ENCODE results near the gene IL1R2. TPM values are rescaled to one million over a fixed set of nuclear protein-coding genes. Genes with fewer than 3 reads are reported as not detected.

The IL1R2 gene
- total RNA-seq, 2 donors from 2014 or later = 0.73 TPM; not detected in 1

DNA sequence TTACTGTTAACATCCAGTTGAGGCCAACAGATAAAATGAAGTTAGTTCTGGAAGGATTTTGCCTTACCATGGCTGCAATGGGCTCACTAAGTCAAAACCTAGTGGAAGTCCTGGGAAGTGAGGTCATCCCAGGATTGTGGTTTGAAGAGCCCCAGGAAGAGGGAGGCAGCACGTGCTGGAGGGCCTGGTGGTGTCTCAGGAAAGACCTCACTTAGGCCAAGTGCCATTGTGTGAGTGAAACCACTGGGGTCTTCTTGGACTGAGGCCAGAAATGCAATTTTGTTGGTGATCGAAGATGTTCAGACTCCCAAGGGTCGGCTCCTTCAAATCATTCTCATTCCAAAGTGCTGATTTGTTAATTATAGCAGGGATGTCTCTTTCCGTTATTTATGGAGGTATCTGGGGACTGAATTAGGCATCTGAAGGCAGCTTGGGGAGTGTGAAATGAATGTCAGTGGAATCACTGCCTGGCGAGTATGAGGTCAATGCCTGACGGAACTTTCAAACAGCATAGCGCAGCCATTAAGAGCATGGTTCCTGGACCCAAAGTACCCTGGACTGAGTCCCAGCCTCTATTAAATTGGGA lies 60.0 kb downstream of the IL1R2 start:
- no peak overlapping the region for H3K4me3 ChIP-seq (ENCODE audit: low read length)
- no peaks in the 10 kb centered on the region for H3K9me3 Mint-ChIP-seq
- no peaks in the 10 kb centered on the region for H3K27me3 ChIP-seq (ENCODE audit: control insufficient read depth, insufficient read depth, low read length, poor library complexity, severe bottlenecking)
- no peak for DNase-seq
- no peak overlapping the region for H3K27ac Mint-ChIP-seq
- no peak overlapping the region for H3K4me3 Mint-ChIP-seq
- H3K36me3 Mint-ChIP-seq (ENCODE audit: low read depth) = no peaks in the 10 kb centered on the region
- no peaks in the 10 kb centered on the region for H3K4me1 ChIP-seq (ENCODE audit: control insufficient read depth, insufficient read depth, low read length)
- no peak overlapping the region for H3K9ac ChIP-seq (ENCODE audit: extremely low read depth, low read length, poor library complexity, severe bottlenecking)
- no peaks in the 10 kb centered on the region for H3K4me1 Mint-ChIP-seq
- no peaks in the 10 kb centered on the region for H3K36me3 ChIP-seq (ENCODE audit: control insufficient read depth, insufficient read depth, low read length)
- no peak overlapping the region for H3K27ac ChIP-seq (ENCODE audit: low read depth, low read length)
- WGBS, 2 experiments (ENCODE audit: insufficient coverage in 1 of 2, insufficient read length in 1 of 2) = 83 to 93% methylated on average over 5 to 7 of the region's 7 CpGs
- no peaks in the 10 kb centered on the region for H3K27me3 Mint-ChIP-seq (ENCODE audit: insufficient read depth)
- TF ChIP-seq, protein P1, sequence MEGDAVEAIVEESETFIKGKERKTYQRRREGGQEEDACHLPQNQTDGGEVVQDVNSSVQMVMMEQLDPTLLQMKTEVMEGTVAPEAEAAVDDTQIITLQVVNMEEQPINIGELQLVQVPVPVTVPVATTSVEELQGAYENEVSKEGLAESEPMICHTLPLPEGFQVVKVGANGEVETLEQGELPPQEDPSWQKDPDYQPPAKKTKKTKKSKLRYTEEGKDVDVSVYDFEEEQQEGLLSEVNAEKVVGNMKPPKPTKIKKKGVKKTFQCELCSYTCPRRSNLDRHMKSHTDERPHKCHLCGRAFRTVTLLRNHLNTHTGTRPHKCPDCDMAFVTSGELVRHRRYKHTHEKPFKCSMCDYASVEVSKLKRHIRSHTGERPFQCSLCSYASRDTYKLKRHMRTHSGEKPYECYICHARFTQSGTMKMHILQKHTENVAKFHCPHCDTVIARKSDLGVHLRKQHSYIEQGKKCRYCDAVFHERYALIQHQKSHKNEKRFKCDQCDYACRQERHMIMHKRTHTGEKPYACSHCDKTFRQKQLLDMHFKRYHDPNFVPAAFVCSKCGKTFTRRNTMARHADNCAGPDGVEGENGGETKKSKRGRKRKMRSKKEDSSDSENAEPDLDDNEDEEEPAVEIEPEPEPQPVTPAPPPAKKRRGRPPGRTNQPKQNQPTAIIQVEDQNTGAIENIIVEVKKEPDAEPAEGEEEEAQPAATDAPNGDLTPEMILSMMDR (conservative IDR thresholded peaks at IDR 0.05) = no peak
- H3K9me3 ChIP-seq (ENCODE audit: control insufficient read depth, low read length) = no peaks in the 10 kb centered on the region

DNA sequence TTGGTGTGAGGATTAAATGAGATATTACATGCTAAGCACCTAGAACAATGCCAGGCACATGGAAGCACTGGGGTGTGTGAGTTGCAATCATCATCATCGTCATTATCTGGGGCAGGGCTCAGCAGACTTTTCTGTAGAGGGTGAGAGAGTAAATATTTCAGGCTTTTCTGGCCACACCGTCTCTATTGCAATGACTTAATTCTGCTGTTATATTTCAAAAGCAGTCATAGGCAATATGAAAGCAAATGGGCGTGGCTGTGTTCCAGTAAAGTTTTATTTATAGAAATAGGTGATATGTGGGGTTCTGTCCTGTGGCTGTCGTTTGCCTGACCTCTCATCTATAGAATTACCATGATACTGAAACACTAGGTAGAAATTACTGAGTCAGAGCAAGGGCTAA lies 60.6 kb downstream of the IL1R2 start:
- H3K27ac ChIP-seq (ENCODE audit: low read depth, low read length) = no peak overlapping the region
- H3K4me1 ChIP-seq (ENCODE audit: control insufficient read depth, insufficient read depth, low read length) = no peaks in the 10 kb centered on the region
- WGBS, 2 experiments (ENCODE audit: insufficient coverage in 1 of 2, insufficient read length in 1 of 2) = 96 to 100% methylated on average over 1 to 4 of the region's 4 CpGs
- DNase-seq = no peak
- no peaks in the 10 kb centered on the region for H3K36me3 ChIP-seq (ENCODE audit: control insufficient read depth, insufficient read depth, low read length)
- H3K9ac ChIP-seq (ENCODE audit: extremely low read depth, low read length, poor library complexity, severe bottlenecking) = no peak overlapping the region
- Mint-ChIP-seq H3K27ac (no peak overlapping the region), H3K4me1 (no peaks in the 10 kb centered on the region), H3K4me3 (no peak overlapping the region), H3K36me3 (ENCODE audit: low read depth) (no peaks in the 10 kb centered on the region), H3K27me3 (ENCODE audit: insufficient read depth) (no peaks in the 10 kb centered on the region), H3K9me3 (no peaks in the 10 kb centered on the region)
- H3K27me3 ChIP-seq (ENCODE audit: control insufficient read depth, insufficient read depth, low read length, poor library complexity, severe bottlenecking) = no peaks in the 10 kb centered on the region
- TF ChIP-seq, protein P1 (conservative IDR thresholded peaks at IDR 0.05) = no peak
- no peaks in the 10 kb centered on the region for H3K9me3 ChIP-seq (ENCODE audit: control insufficient read depth, low read length)
- no peak overlapping the region for H3K4me3 ChIP-seq (ENCODE audit: low read length)

DNA sequence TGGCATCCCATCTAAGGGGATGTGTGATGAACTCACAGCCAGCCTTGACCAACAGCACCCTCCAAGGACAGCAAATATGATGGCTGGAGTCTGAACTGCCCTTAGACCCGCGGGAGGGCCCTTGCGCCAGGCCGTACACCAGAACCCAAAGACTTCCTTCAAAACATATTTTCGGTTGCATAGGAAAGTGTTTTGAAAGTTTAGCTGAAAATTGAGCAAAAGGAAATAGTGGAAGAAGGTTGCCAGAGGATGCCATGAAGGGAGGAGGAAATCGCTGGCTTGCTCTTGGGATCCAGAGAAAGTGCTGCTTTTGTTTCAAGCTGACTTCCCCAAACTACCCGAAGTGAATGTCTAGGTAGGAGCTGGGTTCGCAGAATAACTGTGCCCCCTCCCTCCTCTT lies 61.3 kb downstream of the IL1R2 start:
- Mint-ChIP-seq H3K4me3 (no peak overlapping the region), H3K27ac (no peak overlapping the region), H3K9me3 (no peaks in the 10 kb centered on the region), H3K27me3 (ENCODE audit: insufficient read depth) (peaks cover 2% of the 10 kb centered on the region), H3K4me1 (no peaks in the 10 kb centered on the region), H3K36me3 (ENCODE audit: low read depth) (no peaks in the 10 kb centered on the region)
- no peak overlapping the region for H3K27ac ChIP-seq (ENCODE audit: low read depth, low read length)
- no peak overlapping the region for H3K9ac ChIP-seq (ENCODE audit: extremely low read depth, low read length, poor library complexity, severe bottlenecking)
- H3K9me3 ChIP-seq (ENCODE audit: control insufficient read depth, low read length) = no peaks in the 10 kb centered on the region
- no peak for DNase-seq
- WGBS, 2 experiments (ENCODE audit: insufficient coverage in 1 of 2, insufficient read length in 1 of 2) = 83 to 95% methylated on average over 2 to 8 of the region's 8 CpGs
- H3K4me3 ChIP-seq (ENCODE audit: low read length) = no peak overlapping the region
- H3K36me3 ChIP-seq (ENCODE audit: control insufficient read depth, insufficient read depth, low read length) = no peaks in the 10 kb centered on the region
- H3K27me3 ChIP-seq (ENCODE audit: control insufficient read depth, insufficient read depth, low read length, poor library complexity, severe bottlenecking) = no peaks in the 10 kb centered on the region
- TF ChIP-seq, protein P1 (conservative IDR thresholded peaks at IDR 0.05) = no peak
- H3K4me1 ChIP-seq (ENCODE audit: control insufficient read depth, insufficient read depth, low read length) = no peaks in the 10 kb centered on the region

Data from endodermal cell (in vitro differentiated cells).